ENCODE measurements around the gene KRTAP5-11. TPM values are rescaled to one million over a fixed set of nuclear protein-coding genes. Genes with fewer than 3 reads are reported as not detected.
A peak's percentile ranks its signal among the peaks of the same experiment; 100 is the strongest.
"Not testable (repeated sequence)": the region's sequence is repeated elsewhere in the genome, so short reads cannot be mapped to it uniquely, and the experiment has no call there.

KRTAP5-11 gene
- total and polyA plus RNA-seq, 2 experiments from 2014 or later = not detected

DNA sequence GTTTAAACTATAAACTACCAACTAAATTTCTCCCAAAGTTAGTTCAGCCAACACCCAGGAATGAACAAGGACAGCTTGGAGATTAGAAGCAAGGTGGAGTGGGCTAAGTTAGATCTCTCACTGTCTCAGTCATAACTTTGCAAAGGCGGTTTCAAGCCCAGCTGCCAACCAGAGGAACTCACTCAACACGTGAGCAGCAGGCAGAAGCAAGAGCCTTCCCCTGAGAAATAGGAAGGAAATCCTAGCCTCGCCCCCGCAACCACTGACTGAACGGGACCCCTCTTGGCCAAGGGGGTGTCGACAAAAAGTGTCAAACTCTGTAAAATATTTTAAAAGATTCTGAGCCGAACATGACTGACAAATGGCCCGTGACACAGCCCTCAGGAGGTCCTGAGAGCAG is 38.8 kb downstream of the KRTAP5-11 start:
- H3K27me3 ChIP-seq (replicated peaks; ENCODE audit: insufficient read depth) = peaks cover 5% of the 10 kb centered on the region; the same call in 1 of the 2 replicates
- no peaks in the 10 kb centered on the region for H3F3A ChIP-seq (ENCODE audit: insufficient read depth)
- H4K20me1 ChIP-seq (ENCODE audit: insufficient read depth) = no peaks in the 10 kb centered on the region
- no peaks in the 10 kb centered on the region for H3K36me3 ChIP-seq (ENCODE audit: low read depth)
- H3K4me3 ChIP-seq = no peak overlapping the region
- DNase-seq = no peak
- H3K79me2 ChIP-seq (ENCODE audit: insufficient read depth) = no peaks in the 10 kb centered on the region
- no peaks in the 10 kb centered on the region for H3K9me2 ChIP-seq (ENCODE audit: insufficient read depth)
- TF ChIP-seq EZH2 (IDR thresholded peaks at IDR 0.05; ENCODE audit: insufficient read depth, poor library complexity, severe bottlenecking) (no peak), EZH2phosphoT487 (IDR thresholded peaks at IDR 0.05; ENCODE audit: insufficient read depth, low read depth) (no peak)
- H2AFZ ChIP-seq = no peak overlapping the region
- H3K9ac ChIP-seq = no peak overlapping the region
- in situ Hi-C loops (cut with MboI) = no loop called here
- H3K27ac ChIP-seq = no peak overlapping the region
- no peaks in the 10 kb centered on the region for H3K9me3 ChIP-seq (ENCODE audit: low read depth)
- no peak overlapping the region for H3K4me2 ChIP-seq (ENCODE audit: unreplicated experiment)
- 16 to 19% methylated on average over 8 of the region's 8 CpGs for WGBS, 2 experiments (ENCODE audit: low coverage in 1 of 2, low lambda C conversion rate in 2 of 2, missing lambda C conversion rate in 2 of 2)
- H3K4me1 ChIP-seq (ENCODE audit: insufficient read depth) = no peaks in the 10 kb centered on the region

- H3K9ac ChIP-seq = no peak overlapping the region
- H3K9me2 ChIP-seq (ENCODE audit: insufficient read depth) = no peaks in the 10 kb centered on the region
- H3K79me2 ChIP-seq (ENCODE audit: insufficient read depth) = no peaks in the 10 kb centered on the region
- no peak for TF ChIP-seq EZH2phosphoT487 (IDR thresholded peaks at IDR 0.05; ENCODE audit: insufficient read depth, low read depth)
- TF ChIP-seq EZH2 (IDR thresholded peaks at IDR 0.05; ENCODE audit: insufficient read depth, poor library complexity, severe bottlenecking) = no peak
- H3K27ac ChIP-seq = no peak overlapping the region
- H2AFZ ChIP-seq = no peak overlapping the region
- no peaks in the 10 kb centered on the region for H3K4me1 ChIP-seq (ENCODE audit: insufficient read depth)
- H3F3A ChIP-seq (ENCODE audit: insufficient read depth) = no peaks in the 10 kb centered on the region
- H4K20me1 ChIP-seq (ENCODE audit: insufficient read depth) = no peaks in the 10 kb centered on the region
- H3K4me3 ChIP-seq = no peak overlapping the region
- WGBS, 2 experiments (ENCODE audit: low coverage in 1 of 2, low lambda C conversion rate in 2 of 2, missing lambda C conversion rate in 2 of 2) = 49 to 52% methylated on average over 15 of the region's 15 CpGs
- H3K4me2 ChIP-seq (ENCODE audit: unreplicated experiment) = no peak overlapping the region
- H3K9me3 ChIP-seq (ENCODE audit: low read depth) = no peaks in the 10 kb centered on the region
- no peaks in the 10 kb centered on the region for H3K36me3 ChIP-seq (ENCODE audit: low read depth)
- peaks cover 5% of the 10 kb centered on the region; the same call in 1 of the 2 replicates for H3K27me3 ChIP-seq (replicated peaks; ENCODE audit: insufficient read depth)
- peak; percentile 7 for DNase-seq
- in situ Hi-C loops (cut with MboI) = no loop called here
These were observed 39.5 kb downstream of the KRTAP5-11 start for GRCh38 chr11:71542879-71543777.

GRCh38 chr11:71542382-71542781 is 40.3 kb downstream of the KRTAP5-11 start:
- in situ Hi-C loops (cut with MboI) = no loop called here
- 55 to 58% methylated on average over 7 of the region's 7 CpGs for WGBS, 2 experiments (ENCODE audit: low coverage in 1 of 2, low lambda C conversion rate in 2 of 2, missing lambda C conversion rate in 2 of 2)
- no peaks in the 10 kb centered on the region for H3K9me2 ChIP-seq (ENCODE audit: insufficient read depth)

GRCh38 chr11:71540521-71541304 is 42.0 kb downstream of the KRTAP5-11 start:
- H3K4me2 ChIP-seq (ENCODE audit: unreplicated experiment); H4K20me1 ChIP-seq (ENCODE audit: insufficient read depth); H3K4me3 ChIP-seq; H3K27ac ChIP-seq; H3K79me2 ChIP-seq (ENCODE audit: insufficient read depth); DNase-seq; H2AFZ ChIP-seq; H3K27me3 ChIP-seq (replicated peaks; ENCODE audit: insufficient read depth); H3K36me3 ChIP-seq (ENCODE audit: low read depth); H3K4me1 ChIP-seq (ENCODE audit: insufficient read depth); H3K9me2 ChIP-seq (ENCODE audit: insufficient read depth); H3K9me3 ChIP-seq (ENCODE audit: low read depth); H3K9ac ChIP-seq; in situ Hi-C loops (cut with MboI); H3F3A ChIP-seq (ENCODE audit: insufficient read depth): not testable (repeated sequence)
- 38 to 39% methylated on average over 9 of the region's 9 CpGs for WGBS, 2 experiments (ENCODE audit: low coverage in 1 of 2, low lambda C conversion rate in 2 of 2, missing lambda C conversion rate in 2 of 2)

More at GRCh38 chr11:71542382-71542781, 40.3 kb downstream of the KRTAP5-11 start:
- Histone ChIP-seq H2AFZ (no peak overlapping the region), H3F3A (ENCODE audit: insufficient read depth) (no peaks in the 10 kb centered on the region), H3K4me3 (no peak overlapping the region), H4K20me1 (ENCODE audit: insufficient read depth) (no peaks in the 10 kb centered on the region), H3K27me3 (replicated peaks; ENCODE audit: insufficient read depth) (peaks cover 5% of the 10 kb centered on the region; the same call in 1 of the 2 replicates), H3K27ac (no peak overlapping the region), H3K4me1 (ENCODE audit: insufficient read depth) (no peaks in the 10 kb centered on the region), H3K9ac (no peak overlapping the region), H3K4me2 (ENCODE audit: unreplicated experiment) (no peak overlapping the region), H3K9me3 (ENCODE audit: low read depth) (no peaks in the 10 kb centered on the region), H3K36me3 (ENCODE audit: low read depth) (no peaks in the 10 kb centered on the region), H3K79me2 (ENCODE audit: insufficient read depth) (no peaks in the 10 kb centered on the region)
- TF ChIP-seq EZH2phosphoT487 (IDR thresholded peaks at IDR 0.05; ENCODE audit: insufficient read depth, low read depth) = no peak
- no peak for TF ChIP-seq EZH2 (IDR thresholded peaks at IDR 0.05; ENCODE audit: insufficient read depth, poor library complexity, severe bottlenecking)
- DNase-seq = no peak

GRCh38 chr11:71539971-71540370 is 42.7 kb downstream of the KRTAP5-11 start:
- H3K9me3 ChIP-seq (ENCODE audit: low read depth); H3K9me2 ChIP-seq (ENCODE audit: insufficient read depth); H3K79me2 ChIP-seq (ENCODE audit: insufficient read depth); H3F3A ChIP-seq (ENCODE audit: insufficient read depth); H4K20me1 ChIP-seq (ENCODE audit: insufficient read depth); H3K4me1 ChIP-seq (ENCODE audit: insufficient read depth); H2AFZ ChIP-seq; DNase-seq; H3K36me3 ChIP-seq (ENCODE audit: low read depth); in situ Hi-C loops (cut with MboI); H3K4me3 ChIP-seq; H3K27me3 ChIP-seq (replicated peaks; ENCODE audit: insufficient read depth); H3K4me2 ChIP-seq (ENCODE audit: unreplicated experiment); H3K9ac ChIP-seq; H3K27ac ChIP-seq: not testable (repeated sequence)
- 59 to 65% methylated on average over 11 of the region's 11 CpGs for WGBS, 2 experiments (ENCODE audit: low coverage in 1 of 2, low lambda C conversion rate in 2 of 2, missing lambda C conversion rate in 2 of 2)

All from GM23248 (cell line).